Peyer's patch (tissue), 4 donors: ENCODE measurements around the gene ELK3. TPM values are rescaled to one million over a fixed set of nuclear protein-coding genes. Genes with fewer than 3 reads are reported as not detected.

Source experiments
- DNase-seq, 3 donors: peaks; one replicate each; pipeline ENCODE4 v3.0.0-alpha.2; 2017 to 2019
- H3K27ac ChIP-seq, 4 donors: fragments of 200-600 bp; sonication (generic); one replicate each; pipeline ENCODE4 v1.5.1; 2016 to 2019
- H3K27me3 ChIP-seq, 2 donors: fragments of 200-600 bp; sonication (generic); one replicate each; pipeline ENCODE4 v1.5.1; 2019
- H3K36me3 ChIP-seq, 3 donors: fragments of 200-600 bp; sonication (generic); one replicate each; pipeline ENCODE4 v1.5.1; 2016 to 2019
- H3K4me1 ChIP-seq, 4 donors: fragments of 200-600 bp; sonication (generic); one replicate each; pipeline ENCODE4 v1.5.1; 2016 to 2019
- H3K4me3 ChIP-seq, 4 donors: fragments of 200-600 bp; sonication (generic); 1 replicate in 3 of 4; 2 replicates in 1 of 4; pipeline ENCODE4 v1.5.1; 2016 to 2019; ENCODE audit warnings: mild to moderate bottlenecking in 1 of 4
- H3K9me3 ChIP-seq, 4 donors: fragments of 200-600 bp; sonication (generic); one replicate each; pipeline ENCODE4 v1.5.1; 2016 to 2019; ENCODE audit warnings: mild to moderate bottlenecking in 1 of 4
- POLR2A ChIP-seq, 2 donors: fragments of 450-650 bp; IDR thresholded peaks; one replicate each; pipeline ENCODE4 v1.5.1; 2017; ENCODE audit warnings: antibody characterized with exemption in 2 of 2, mild to moderate bottlenecking in 2 of 2, moderate library complexity in 2 of 2
- total RNA-seq, 4 donors: library from RNA; depleted of rRNA; stranded (reverse); fragments of >200 nt; gene quantifications; one replicate each; pipeline ENCODE4 v1.1.0, GENCODE V29; 2016
- TF ChIP-seq, protein P1 (sequence below), 6 experiments: fragments of 450-650 bp in 4 of 6; fragments of 200-600 bp in 2 of 6; sonication (generic) in 1 of 6; IDR thresholded peaks; one replicate each; pipeline ENCODE4 v1.5.1; 2017 to 2019; ENCODE audit warnings: antibody characterized with exemption in 6 of 6, mild to moderate bottlenecking in 3 of 6, moderate library complexity in 1 of 6

The ELK3 gene
- total RNA-seq, 4 donors from 2014 or later = 5.1 to 23.9 (median 9.4) TPM

GRCh38 chr12:96176575-96176974 lies 17.6 kb upstream of the ELK3 start:
- no peak overlapping the region for H3K27ac ChIP-seq
- no peaks in the 10 kb centered on the region for H3K36me3 ChIP-seq
- H3K9me3 ChIP-seq = no peaks in the 10 kb centered on the region
- H3K4me1 ChIP-seq = no peaks in the 10 kb centered on the region
- H3K4me3 ChIP-seq = no peak overlapping the region
- no peaks in the 10 kb centered on the region for H3K27me3 ChIP-seq
- TF ChIP-seq, protein P1, sequence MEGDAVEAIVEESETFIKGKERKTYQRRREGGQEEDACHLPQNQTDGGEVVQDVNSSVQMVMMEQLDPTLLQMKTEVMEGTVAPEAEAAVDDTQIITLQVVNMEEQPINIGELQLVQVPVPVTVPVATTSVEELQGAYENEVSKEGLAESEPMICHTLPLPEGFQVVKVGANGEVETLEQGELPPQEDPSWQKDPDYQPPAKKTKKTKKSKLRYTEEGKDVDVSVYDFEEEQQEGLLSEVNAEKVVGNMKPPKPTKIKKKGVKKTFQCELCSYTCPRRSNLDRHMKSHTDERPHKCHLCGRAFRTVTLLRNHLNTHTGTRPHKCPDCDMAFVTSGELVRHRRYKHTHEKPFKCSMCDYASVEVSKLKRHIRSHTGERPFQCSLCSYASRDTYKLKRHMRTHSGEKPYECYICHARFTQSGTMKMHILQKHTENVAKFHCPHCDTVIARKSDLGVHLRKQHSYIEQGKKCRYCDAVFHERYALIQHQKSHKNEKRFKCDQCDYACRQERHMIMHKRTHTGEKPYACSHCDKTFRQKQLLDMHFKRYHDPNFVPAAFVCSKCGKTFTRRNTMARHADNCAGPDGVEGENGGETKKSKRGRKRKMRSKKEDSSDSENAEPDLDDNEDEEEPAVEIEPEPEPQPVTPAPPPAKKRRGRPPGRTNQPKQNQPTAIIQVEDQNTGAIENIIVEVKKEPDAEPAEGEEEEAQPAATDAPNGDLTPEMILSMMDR (IDR thresholded peaks at IDR 0.05) = no peak
- TF ChIP-seq POLR2A (IDR thresholded peaks at IDR 0.05) = no peak
- DNase-seq = no peak

DNA sequence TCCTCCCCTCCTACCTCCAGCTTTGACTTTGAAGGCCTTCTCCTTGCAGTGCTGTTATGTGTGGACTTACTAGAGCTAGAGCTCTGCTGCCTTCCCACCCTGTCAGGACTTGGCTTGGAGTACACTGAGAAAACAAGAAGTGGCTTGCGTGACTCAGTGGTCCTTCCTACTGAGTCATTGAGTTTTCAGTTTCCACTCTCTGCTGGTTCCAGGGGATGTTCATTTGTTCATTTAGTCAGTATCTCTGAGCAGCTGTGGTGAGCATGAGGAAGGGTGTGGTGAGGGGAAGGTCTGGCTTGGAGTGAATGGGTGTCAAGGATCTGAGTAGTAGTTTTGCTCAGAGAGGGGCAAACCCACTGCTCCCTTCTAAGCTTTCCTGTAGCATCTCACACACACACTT lies 17.2 kb upstream of the ELK3 start:
- no peaks in the 10 kb centered on the region for H3K9me3 ChIP-seq
- no peak for TF ChIP-seq POLR2A (IDR thresholded peaks at IDR 0.05)
- TF ChIP-seq, protein P1 (IDR thresholded peaks at IDR 0.05) = no peak
- H3K36me3 ChIP-seq = no peaks in the 10 kb centered on the region
- H3K4me3 ChIP-seq = no peak overlapping the region
- no peaks in the 10 kb centered on the region for H3K27me3 ChIP-seq
- H3K27ac ChIP-seq = no peak overlapping the region
- no peak for DNase-seq
- no peaks in the 10 kb centered on the region for H3K4me1 ChIP-seq

GRCh38 chr12:96183734-96184370 lies 10.3 kb upstream of the ELK3 start:
- Histone ChIP-seq H3K4me3 (no peak overlapping the region), H3K27ac (no peak overlapping the region), H3K27me3 (no peaks in the 10 kb centered on the region), H3K4me1 (no peaks in the 10 kb centered on the region), H3K9me3 (no peaks in the 10 kb centered on the region), H3K36me3 (no peaks in the 10 kb centered on the region)
- no peak for DNase-seq
- TF ChIP-seq, protein P1 (IDR thresholded peaks at IDR 0.05) = no peak

GRCh38 chr12:96185914-96186313 lies 8.3 kb upstream of the ELK3 start:
- H3K4me1 ChIP-seq = no peaks in the 10 kb centered on the region
- H3K4me3 ChIP-seq = no peak overlapping the region
- H3K9me3 ChIP-seq = no peaks in the 10 kb centered on the region
- no peaks in the 10 kb centered on the region for H3K36me3 ChIP-seq
- DNase-seq = no peak
- no peak for TF ChIP-seq POLR2A (IDR thresholded peaks at IDR 0.05)
- TF ChIP-seq, protein P1 (IDR thresholded peaks at IDR 0.05) = no peak
- H3K27ac ChIP-seq = no peak overlapping the region
- H3K27me3 ChIP-seq = no peaks in the 10 kb centered on the region

GRCh38 chr12:96186607-96187301 lies 7.4 kb upstream of the ELK3 start:
- Histone ChIP-seq H3K27ac (no peak overlapping the region), H3K36me3 (no peaks in the 10 kb centered on the region), H3K4me1 (no peaks in the 10 kb centered on the region), H3K27me3 (no peaks in the 10 kb centered on the region), H3K4me3 (no peak overlapping the region), H3K9me3 (no peaks in the 10 kb centered on the region)
- TF ChIP-seq, protein P1 (IDR thresholded peaks at IDR 0.05) = no peak
- no peak for TF ChIP-seq POLR2A (IDR thresholded peaks at IDR 0.05)
- DNase-seq = no peak
